SK-N-SH (cell line): ENCODE data around the gene NAT9. TPM values are rescaled to one million over a fixed set of nuclear protein-coding genes. Genes with fewer than 3 reads are reported as not detected.

Source experiments
- CTCF ChIA-PET: fragments of 300-600, 350-600 bp; formaldehyde crosslinking; extraction: SDS; loops from one replicate; lab custom pipeline; 2021; lab: Yijun Ruan, JAX
- POLR2A ChIA-PET: fragments of 350-600 bp; sonication (Branson Sonifier 250); formaldehyde crosslinking; extraction: SDS; loops from one replicate; lab custom pipeline; 2020; ENCODE audit warnings: antibody characterized with exemption, inconsistent platforms; lab: Yijun Ruan, JAX
- DNase-seq: peaks from one replicate; pipeline ENCODE4 v3.0.0; 2012
- H2AFZ ChIP-seq: fragments of 200-600 bp; sonication (generic); 2 replicates; pipeline ENCODE4 v1.8.1; 2016; ENCODE audit warnings: antibody characterized with exemption, mild to moderate bottlenecking, low read depth
- H3F3A ChIP-seq: fragments of 200-600 bp; sonication (generic); replicated peaks from 2 replicates; pipeline ENCODE3; 2016; ENCODE audit warnings: antibody characterized with exemption, mild to moderate bottlenecking; ENCODE audit not compliant: insufficient read depth
- H3K27ac ChIP-seq, 2 experiments: fragments of 200-500 bp in 1 of 2; fragments of 200-600 bp in 1 of 2; sonication (Bioruptor generic) in 1 of 2; sonication (generic), shearing (Covaris generic) in 1 of 2; 2 replicates each; pipeline versions ENCODE4 v1.5.1 to v1.6.1; 2014 to 2016; ENCODE audit warnings: low read depth in 2 of 2, inconsistent platforms in 1 of 2, low read length in 1 of 2, mild to moderate bottlenecking in 1 of 2, mixed read lengths in 1 of 2
- H3K27me3 ChIP-seq: fragments of 200-600 bp; sonication (generic), shearing (Covaris generic); 2 replicates; pipeline ENCODE4 v1.6.1; 2016; ENCODE audit warnings: mixed run types; ENCODE audit not compliant: insufficient read depth
- H3K36me3 ChIP-seq, 2 experiments: fragments of 200-500 bp in 1 of 2; fragments of 200-600 bp in 1 of 2; sonication (Bioruptor generic) in 1 of 2; sonication (generic) in 1 of 2; replicated peaks in 1 of 2; 2 replicates each; pipeline versions ENCODE3 to v1.5.1; 2014 to 2016; ENCODE audit warnings: low read length in 1 of 2, mild to moderate bottlenecking in 1 of 2; ENCODE audit not compliant: insufficient read depth in 2 of 2, control insufficient read depth in 1 of 2
- H3K4me1 ChIP-seq, 2 experiments: fragments of 200-500 bp in 1 of 2; fragments of 200-600 bp in 1 of 2; sonication (Bioruptor generic) in 1 of 2; sonication (generic), shearing (Covaris generic) in 1 of 2; 2 replicates each; pipeline versions ENCODE4 v1.5.1 to v1.6.1; 2014 to 2016; ENCODE audit warnings: low read depth in 1 of 2, low read length in 1 of 2, mixed run types in 1 of 2; ENCODE audit not compliant: insufficient read depth in 2 of 2, control insufficient read depth in 1 of 2
- H3K4me2 ChIP-seq: fragments of 200-600 bp; sonication (generic), shearing (Covaris generic); 2 replicates; pipeline ENCODE4 v1.6.1; 2017; ENCODE audit warnings: mixed run types
- H3K4me3 ChIP-seq, 2 experiments: fragments of 200-500 bp in 1 of 2; fragments of 200-600 bp in 1 of 2; sonication (Bioruptor generic) in 1 of 2; sonication (generic), shearing (Covaris generic) in 1 of 2; 2 replicates each; pipeline versions ENCODE4 v1.5.1 to v1.8.1; 2014 to 2016; ENCODE audit warnings: low read depth in 2 of 2, inconsistent platforms in 1 of 2, low read length in 1 of 2, mild to moderate bottlenecking in 1 of 2, mixed read lengths in 1 of 2, moderate library complexity in 1 of 2
- H3K79me2 ChIP-seq: fragments of 200-600 bp; sonication (generic); 2 replicates; pipeline ENCODE4 v1.8.1; 2017; ENCODE audit warnings: mild to moderate bottlenecking; ENCODE audit not compliant: insufficient read depth
- H3K9ac ChIP-seq: fragments of 200-600 bp; sonication (generic); 2 replicates; pipeline ENCODE4 v1.6.1; 2017; ENCODE audit warnings: mixed run types
- H3K9me2 ChIP-seq: fragments of 200-600 bp; sonication (generic); 2 replicates; pipeline ENCODE4 v1.6.1; 2017; ENCODE audit warnings: mixed run types
- H3K9me3 ChIP-seq: fragments of 200-600 bp; sonication (generic); 2 replicates; pipeline ENCODE4 v1.6.1; 2017; ENCODE audit warnings: mixed run types, mild to moderate bottlenecking, moderate library complexity
- H4K20me1 ChIP-seq: fragments of 200-600 bp; sonication (generic); 2 replicates; pipeline ENCODE4 v1.6.1; 2017; ENCODE audit warnings: mild to moderate bottlenecking, mixed run types; ENCODE audit not compliant: insufficient read depth
- CTCF ChIP-seq: fragments of 200-600 bp; sonication (generic); IDR thresholded peaks from 2 replicates; pipeline ENCODE4 v1.6.1; 2017; ENCODE audit warnings: antibody characterized with exemption, mild to moderate bottlenecking, moderate library complexity
- EZH2phosphoT487 ChIP-seq: fragments of 200-600 bp; sonication (generic); IDR thresholded peaks from 2 replicates; pipeline ENCODE4 v1.6.1; 2017; ENCODE audit warnings: low read depth, mixed run types, mild to moderate bottlenecking, antibody characterized with exemption, moderate library complexity, borderline replicate concordance
- JUND ChIP-seq: IDR thresholded peaks from 2 replicates; pipeline ENCODE4 v1.4.0; 2012
- NFIC ChIP-seq: IDR thresholded peaks from 2 replicates; pipeline ENCODE4 v1.4.0; 2012; ENCODE audit warnings: borderline replicate concordance
- RAD21 ChIP-seq: IDR thresholded peaks from 2 replicates; pipeline ENCODE4 v1.6.1; 2012; ENCODE audit warnings: mild to moderate bottlenecking, low read length
- SIN3A ChIP-seq: IDR thresholded peaks from 2 replicates; pipeline ENCODE4 v1.6.1; 2012; ENCODE audit warnings: low read depth, mild to moderate bottlenecking, low read length, moderate library complexity, borderline replicate concordance
- SMC3 ChIP-seq: IDR thresholded peaks from 2 replicates; pipeline ENCODE4 v1.6.1; 2012; ENCODE audit warnings: low read depth, low read length, improper control_type of control experiment
- WGBS: methylation state at CpG from one replicate; pipeline ENCODE4 v1.1.6; 2017; ENCODE audit warnings: low lambda C conversion rate; 5-methylcytosine and 5-hydroxymethylcytosine counted together
- polyA plus RNA-seq, 3 experiments: library from polyadenylated mRNA; depleted of rRNA; stranded (reverse); fragments of >200 nt; gene quantifications; 2 replicates each; pipeline ENCODE4 v1.2.3, GENCODE V29; 2012
- TF ChIP-seq, protein P1 (sequence below): IDR thresholded peaks from 2 replicates; pipeline ENCODE4 v1.6.1; 2012; ENCODE audit warnings: mild to moderate bottlenecking, low read depth, low read length, moderate library complexity
- TF ChIP-seq, protein P2 (sequence below): IDR thresholded peaks from 2 replicates; pipeline ENCODE4 v1.4.0; 2012; ENCODE audit warnings: low read depth, borderline replicate concordance

The NAT9 gene
- polyA plus RNA-seq, 1 of the 3 experiments (the other 2 are of a cell fraction): 117 TPM

DNA sequence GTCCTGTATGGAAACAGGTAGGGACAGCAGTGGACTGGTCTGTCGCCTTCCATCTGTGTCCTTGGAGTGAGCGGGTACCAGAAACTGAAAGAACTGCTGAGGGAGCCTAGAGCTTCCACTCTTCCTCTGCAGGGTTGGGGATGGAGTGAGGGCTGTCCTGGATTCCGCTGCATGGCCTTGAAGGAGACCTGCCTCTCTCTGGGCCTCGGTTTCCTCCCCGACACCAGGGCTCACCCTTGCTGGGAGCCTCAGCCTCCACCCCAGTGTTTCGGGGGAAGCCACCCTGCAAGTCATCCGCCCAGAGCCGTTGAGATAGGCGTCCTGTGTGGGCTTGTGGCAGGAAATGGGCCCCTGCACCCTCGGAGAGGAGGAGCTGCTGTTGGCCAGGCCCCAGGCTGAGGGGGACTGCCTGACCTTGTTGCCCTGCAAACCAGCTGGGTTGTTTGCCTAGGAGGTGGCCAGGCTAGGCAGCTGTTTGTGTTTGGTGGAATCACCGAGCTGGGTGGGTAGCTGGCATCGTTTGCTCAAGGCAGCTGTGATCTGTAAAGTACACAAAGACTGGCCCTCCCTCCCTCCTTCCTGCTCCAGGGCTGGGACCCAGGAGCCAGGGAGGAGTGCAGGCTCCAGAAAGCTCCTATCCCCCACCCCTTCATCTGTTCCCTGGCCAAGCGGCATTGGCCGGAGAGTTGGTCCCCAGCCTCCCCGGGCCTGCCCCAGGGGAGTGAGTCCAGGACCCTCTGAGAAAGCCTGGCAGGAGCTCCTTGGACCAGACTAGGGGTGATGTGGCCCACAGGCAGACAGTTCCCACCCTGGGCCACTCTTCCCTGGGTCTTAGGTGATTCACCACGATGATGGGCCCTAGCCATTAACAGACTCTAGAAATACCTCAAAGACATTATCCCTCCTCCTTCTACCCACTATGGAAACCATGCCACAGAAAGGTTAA, 37.8 kb downstream of the NAT9 start:
- no peak overlapping the region for H3K4me3 ChIP-seq

DNA sequence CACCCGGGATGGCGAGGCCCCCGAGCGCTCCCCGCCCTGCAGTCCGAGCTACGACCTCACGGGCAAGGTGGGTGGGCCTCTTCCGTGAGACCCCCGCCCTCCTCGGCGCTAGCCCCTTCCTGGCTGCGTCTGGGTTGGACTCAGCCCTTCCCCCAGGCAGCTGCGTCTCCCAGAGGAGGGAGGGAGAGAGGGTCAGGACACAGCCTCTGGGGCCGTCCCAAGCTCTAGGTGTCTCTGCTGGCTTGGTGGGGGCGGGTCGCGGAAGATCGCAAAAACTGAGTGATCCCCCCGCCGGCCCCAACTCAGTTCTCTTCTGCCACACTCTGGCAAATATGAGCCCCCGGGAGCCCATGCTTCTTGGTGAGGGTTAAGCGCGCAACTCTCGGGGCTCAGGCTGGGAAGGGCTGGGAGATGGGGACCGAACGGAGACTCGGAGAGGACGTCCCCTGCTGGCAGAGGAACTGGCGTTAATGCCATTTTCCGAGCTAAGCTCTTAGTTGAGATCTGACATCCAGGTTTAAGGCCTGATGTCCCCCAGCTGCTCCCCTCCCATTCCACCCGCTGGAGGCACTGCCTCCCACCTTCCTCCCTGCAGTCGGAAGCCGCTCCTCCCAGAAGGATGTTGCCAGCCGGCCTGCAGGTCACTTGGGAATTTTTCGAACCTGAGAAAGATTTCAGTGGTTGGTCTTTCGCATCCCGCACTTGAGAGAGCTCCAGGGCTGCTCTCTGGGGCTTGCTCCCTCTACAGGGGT, 38.7 kb downstream of the NAT9 start:
- Histone ChIP-seq H4K20me1 (no peaks in the 10 kb centered on the region), H3K9ac (no peak overlapping the region), H3K4me1 (no peaks in the 10 kb centered on the region; a peak in 1 of 4 replicates), H3K4me2 (0 out of 2 replicates have a peak overlapping the region, but pooled peaks have one; percentile 29), H3K9me2 (no peaks in the 10 kb centered on the region)
- POLR2A ChIA-PET: interaction anchor here (1.2 to 1.3 kb wide), 2 partner anchors 80 to 171 kb away, joined by 3 to 4 read pairs; no protein-coding TSS in a partner anchor
- TF ChIP-seq RAD21 (peak; percentile 59), SIN3A (no peak), NFIC (no peak), SMC3 (peak; percentile 55), CTCF (peak; percentile 47), JUND (no peak)
- TF ChIP-seq, protein P1, sequence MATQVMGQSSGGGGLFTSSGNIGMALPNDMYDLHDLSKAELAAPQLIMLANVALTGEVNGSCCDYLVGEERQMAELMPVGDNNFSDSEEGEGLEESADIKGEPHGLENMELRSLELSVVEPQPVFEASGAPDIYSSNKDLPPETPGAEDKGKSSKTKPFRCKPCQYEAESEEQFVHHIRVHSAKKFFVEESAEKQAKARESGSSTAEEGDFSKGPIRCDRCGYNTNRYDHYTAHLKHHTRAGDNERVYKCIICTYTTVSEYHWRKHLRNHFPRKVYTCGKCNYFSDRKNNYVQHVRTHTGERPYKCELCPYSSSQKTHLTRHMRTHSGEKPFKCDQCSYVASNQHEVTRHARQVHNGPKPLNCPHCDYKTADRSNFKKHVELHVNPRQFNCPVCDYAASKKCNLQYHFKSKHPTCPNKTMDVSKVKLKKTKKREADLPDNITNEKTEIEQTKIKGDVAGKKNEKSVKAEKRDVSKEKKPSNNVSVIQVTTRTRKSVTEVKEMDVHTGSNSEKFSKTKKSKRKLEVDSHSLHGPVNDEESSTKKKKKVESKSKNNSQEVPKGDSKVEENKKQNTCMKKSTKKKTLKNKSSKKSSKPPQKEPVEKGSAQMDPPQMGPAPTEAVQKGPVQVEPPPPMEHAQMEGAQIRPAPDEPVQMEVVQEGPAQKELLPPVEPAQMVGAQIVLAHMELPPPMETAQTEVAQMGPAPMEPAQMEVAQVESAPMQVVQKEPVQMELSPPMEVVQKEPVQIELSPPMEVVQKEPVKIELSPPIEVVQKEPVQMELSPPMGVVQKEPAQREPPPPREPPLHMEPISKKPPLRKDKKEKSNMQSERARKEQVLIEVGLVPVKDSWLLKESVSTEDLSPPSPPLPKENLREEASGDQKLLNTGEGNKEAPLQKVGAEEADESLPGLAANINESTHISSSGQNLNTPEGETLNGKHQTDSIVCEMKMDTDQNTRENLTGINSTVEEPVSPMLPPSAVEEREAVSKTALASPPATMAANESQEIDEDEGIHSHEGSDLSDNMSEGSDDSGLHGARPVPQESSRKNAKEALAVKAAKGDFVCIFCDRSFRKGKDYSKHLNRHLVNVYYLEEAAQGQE: no peak
- TF ChIP-seq, all 33 proteins: peak for 3
- Histone ChIP-seq H3K27me3 (peaks cover 54% of the 10 kb centered on the region), H3K36me3 (no peaks in the 10 kb centered on the region), H3K9me3 (no peaks in the 10 kb centered on the region), H3F3A (peaks cover 4% of the 10 kb centered on the region), H3K4me3 (no peak overlapping the region; a peak in 1 of 4 replicates), H3K27ac (no peak overlapping the region), H3K79me2 (no peaks in the 10 kb centered on the region), H2AFZ (no peak overlapping the region)
- DNase-seq: peak; percentile 85
- WGBS: 14% methylated on average over 35 of the region's 38 CpGs
- CTCF ChIA-PET: interaction anchor here (0.6 to 8.2 kb wide), 52 partner anchors 11 to 370 kb away, joined by 3 to 301 read pairs (median 8); partner anchors contain the start of genes CD300H, CD300LD, GRIN2C and NAT9

More for the DNA sequence above, 37.8 kb downstream of the NAT9 start:
- Histone ChIP-seq H3K4me2 (0 out of 2 replicates have a peak overlapping the region, but pooled peaks have one; percentile 29), H3F3A (peaks cover 4% of the 10 kb centered on the region), H3K9ac (no peak overlapping the region), H3K9me2 (no peaks in the 10 kb centered on the region), H4K20me1 (no peaks in the 10 kb centered on the region), H3K36me3 (no peaks in the 10 kb centered on the region), H3K27ac (no peak overlapping the region), H2AFZ (no peak overlapping the region), H3K79me2 (no peaks in the 10 kb centered on the region), H3K4me1 (no peaks in the 10 kb centered on the region; a peak in 1 of 4 replicates), H3K9me3 (no peaks in the 10 kb centered on the region), H3K27me3 (peaks cover 54% of the 10 kb centered on the region)
- ChIA-PET CTCF (interaction anchor here (0.6 to 8.2 kb wide), 41 partner anchors 10 to 370 kb away, joined by 3 to 301 read pairs (median 11); partner anchors contain the start of genes CD300H, CD300LD, GRIN2C and NAT9), POLR2A (interaction anchor here (1.3 kb wide), 1 partner anchor 81 kb away, joined by 4 read pairs; no protein-coding TSS in a partner anchor)
- WGBS: 46% methylated on average over 8 of the region's 16 CpGs
- no peak for DNase-seq
- TF ChIP-seq, protein P2, sequence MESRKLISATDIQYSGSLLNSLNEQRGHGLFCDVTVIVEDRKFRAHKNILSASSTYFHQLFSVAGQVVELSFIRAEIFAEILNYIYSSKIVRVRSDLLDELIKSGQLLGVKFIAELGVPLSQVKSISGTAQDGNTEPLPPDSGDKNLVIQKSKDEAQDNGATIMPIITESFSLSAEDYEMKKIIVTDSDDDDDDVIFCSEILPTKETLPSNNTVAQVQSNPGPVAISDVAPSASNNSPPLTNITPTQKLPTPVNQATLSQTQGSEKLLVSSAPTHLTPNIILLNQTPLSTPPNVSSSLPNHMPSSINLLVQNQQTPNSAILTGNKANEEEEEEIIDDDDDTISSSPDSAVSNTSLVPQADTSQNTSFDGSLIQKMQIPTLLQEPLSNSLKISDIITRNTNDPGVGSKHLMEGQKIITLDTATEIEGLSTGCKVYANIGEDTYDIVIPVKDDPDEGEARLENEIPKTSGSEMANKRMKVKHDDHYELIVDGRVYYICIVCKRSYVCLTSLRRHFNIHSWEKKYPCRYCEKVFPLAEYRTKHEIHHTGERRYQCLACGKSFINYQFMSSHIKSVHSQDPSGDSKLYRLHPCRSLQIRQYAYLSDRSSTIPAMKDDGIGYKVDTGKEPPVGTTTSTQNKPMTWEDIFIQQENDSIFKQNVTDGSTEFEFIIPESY: no peak
- TF ChIP-seq EZH2phosphoT487: no peak
